Measurements from ENCODE around the gene SERPINI2. TPM values are rescaled to one million over a fixed set of nuclear protein-coding genes. Genes with fewer than 3 reads are reported as not detected.

SERPINI2 gene
- total RNA-seq, 1 experiment from 2014 or later = 0.22 TPM

GRCh38 chr3:167396075-167396474 is 77.8 kb downstream of the SERPINI2 start:
- Histone ChIP-seq H3K79me1 (ENCODE audit: insufficient read depth, low read depth, low read length, poor library complexity, severe bottlenecking) (no peaks in the 10 kb centered on the region), H4K20me1 (ENCODE audit: control insufficient read depth, insufficient read depth, insufficient read length) (no peaks in the 10 kb centered on the region), H3K14ac (ENCODE audit: insufficient read depth, low read length) (no peak overlapping the region), H3K23me2 (ENCODE audit: insufficient read length, low read depth, low read length, poor library complexity, severe bottlenecking) (no peaks in the 10 kb centered on the region), H3K4me1 (ENCODE audit: insufficient read depth, low read length) (peaks cover 5% of the 10 kb centered on the region; the same call in 1 of the 2 replicates), H3K9ac (ENCODE audit: extremely low read depth, insufficient read length, low read length) (no peak overlapping the region), H3T11ph (ENCODE audit: low read length) (no peak overlapping the region), H3K27me3 (ENCODE audit: insufficient read depth, low read length) (no peaks in the 10 kb centered on the region), H3K4ac (ENCODE audit: low read depth, low read length) (no peak overlapping the region), H4K5ac (ENCODE audit: insufficient read length, low read depth, low read length) (no peak overlapping the region), H2AFZ (ENCODE audit: low read length) (no peak overlapping the region), H4K91ac (ENCODE audit: insufficient read length, low read depth, low read length) (no peak overlapping the region), H2BK12ac (ENCODE audit: insufficient read length, low read depth, low read length) (no peak overlapping the region), H2AK5ac (ENCODE audit: insufficient read length, low read length) (no peak overlapping the region), H3K4me2 (ENCODE audit: insufficient read depth, insufficient read length, low read length) (no peak overlapping the region), H3K27ac (ENCODE audit: insufficient read length, low read depth, low read length) (no peak overlapping the region), H3K56ac (ENCODE audit: insufficient read length, low read depth, low read length) (no peak overlapping the region), H2BK20ac (ENCODE audit: low read depth, low read length, poor library complexity, severe bottlenecking) (no peak overlapping the region), H3K18ac (ENCODE audit: insufficient read length, low read depth, low read length) (no peak overlapping the region), H2BK120ac (ENCODE audit: low read depth, low read length, poor library complexity, severe bottlenecking) (no peak overlapping the region), H2BK5ac (ENCODE audit: insufficient read length, low read length) (no peak overlapping the region), H3K79me2 (ENCODE audit: insufficient read depth, low read length) (no peaks in the 10 kb centered on the region), H2BK15ac (ENCODE audit: low read depth, low read length) (no peak overlapping the region), H4K8ac (replicated peaks; ENCODE audit: insufficient read length, low read depth, low read length) (no peak overlapping the region), H3K23ac (ENCODE audit: insufficient read length, low read depth, low read length) (no peak overlapping the region), H3K9me3 (ENCODE audit: control insufficient read depth, low read depth, low read length) (no peaks in the 10 kb centered on the region)
- H3K27ac Mint-ChIP-seq = no peak overlapping the region
- no peak for TF ChIP-seq CTCF (conservative IDR thresholded peaks at IDR 0.05)
- peaks cover 11 to 16% of the 10 kb centered on the region in 2 experiments for H3K4me1 Mint-ChIP-seq
- WGBS (ENCODE audit: extremely low coverage, insufficient read length, low lambda C conversion rate) = no CpG with 5 or more reads among the region's 2 CpGs
- DNase-seq = no peak
- H3K36me3 Mint-ChIP-seq (ENCODE audit: insufficient read depth in 1 of 3, low read depth in 3 of 3) = no peaks in the 10 kb centered on the region
- H3K4me3 Mint-ChIP-seq = no peak overlapping the region
- no peaks in the 10 kb centered on the region for H3K9me3 Mint-ChIP-seq
- H3K27me3 Mint-ChIP-seq (ENCODE audit: low read depth) = no peaks in the 10 kb centered on the region; the same call in 1 of the 2 replicates
